Prostate gland (tissue), 2 donors: ENCODE measurements around the gene DLG2.

Experiments used
- CTCF ChIP-seq, 4 experiments: fragments of 200-600 bp in 2 of 4; fragments of 450-650 bp in 2 of 4; sonication (generic) in 2 of 4; IDR thresholded peaks; 1 replicate in 3 of 4; 2 replicates in 1 of 4; pipeline ENCODE4 v1.5.1; 2016 to 2019; ENCODE audit warnings: antibody characterized with exemption in 4 of 4, mild to moderate bottlenecking in 2 of 4, moderate library complexity in 2 of 4
- POLR2A ChIP-seq: fragments of 450-650 bp; IDR thresholded peaks from one replicate; pipeline ENCODE4 v1.6.1; 2016; ENCODE audit warnings: antibody characterized with exemption, mild to moderate bottlenecking
- POLR2AphosphoS5 ChIP-seq: sonication (generic); formaldehyde crosslinking; IDR thresholded peaks from one replicate; pipeline ENCODE4 v1.6.1; 2017; ENCODE audit warnings: antibody characterized with exemption

- TF ChIP-seq CTCF (IDR thresholded peaks at IDR 0.05) (no peak), POLR2A (no peak), POLR2AphosphoS5 (no peak)
Observed at GRCh38 chr11:83425137-83425466, 2202.0 kb downstream of the DLG2 start.
